GM19328 (cell line): ENCODE results near the gene ANO4.
"Not testable (repeated sequence)": the region's sequence is repeated elsewhere in the genome, so short reads cannot be mapped to it uniquely, and the experiment has no call there.

Experiments
- ATAC-seq: cut with Tn5 transposase; IDR thresholded peaks from one replicate; pipeline ENCODE4 v1.9.1; 2021; ENCODE audit warnings: mild to moderate bottlenecking, moderate library complexity; ENCODE audit not compliant: unreplicated experiment

ANO4 gene

GRCh38 chr12:101027200-101027599 lies 232.6 kb downstream of the ANO4 start:
- ATAC-seq, result no peak

GRCh38 chr12:101027816-101028215 lies 233.2 kb downstream of the ANO4 start:
- no peak for ATAC-seq

DNA sequence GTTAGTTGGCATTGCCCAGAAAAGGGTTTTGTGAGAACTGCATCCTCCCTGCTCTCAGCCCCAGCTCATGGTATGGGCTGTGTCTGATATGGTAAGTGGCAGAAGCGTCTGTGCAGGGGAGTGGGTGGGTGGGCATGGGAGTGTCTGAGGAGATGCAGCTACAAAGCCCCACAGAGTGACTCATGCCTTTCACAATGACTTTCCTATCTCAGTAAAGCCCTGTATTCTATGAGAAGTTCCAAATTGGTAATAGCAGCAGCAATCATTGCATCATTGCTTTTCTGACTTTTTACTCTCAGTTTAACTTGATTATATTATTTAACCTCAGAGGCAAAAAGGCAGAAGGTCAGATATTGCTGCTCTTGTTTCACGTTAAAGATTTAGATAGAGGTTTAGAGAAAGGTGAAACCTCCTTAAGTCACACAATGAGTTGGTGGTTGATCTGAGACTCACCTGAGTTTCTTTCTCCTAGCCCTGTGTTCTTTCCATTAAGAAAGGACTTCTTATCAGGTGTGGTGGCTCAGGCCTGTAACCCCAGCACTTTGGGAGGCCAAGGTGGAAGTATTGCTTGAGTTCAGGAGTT lies 243.8 kb downstream of the ANO4 start:
- no peak for ATAC-seq

DNA sequence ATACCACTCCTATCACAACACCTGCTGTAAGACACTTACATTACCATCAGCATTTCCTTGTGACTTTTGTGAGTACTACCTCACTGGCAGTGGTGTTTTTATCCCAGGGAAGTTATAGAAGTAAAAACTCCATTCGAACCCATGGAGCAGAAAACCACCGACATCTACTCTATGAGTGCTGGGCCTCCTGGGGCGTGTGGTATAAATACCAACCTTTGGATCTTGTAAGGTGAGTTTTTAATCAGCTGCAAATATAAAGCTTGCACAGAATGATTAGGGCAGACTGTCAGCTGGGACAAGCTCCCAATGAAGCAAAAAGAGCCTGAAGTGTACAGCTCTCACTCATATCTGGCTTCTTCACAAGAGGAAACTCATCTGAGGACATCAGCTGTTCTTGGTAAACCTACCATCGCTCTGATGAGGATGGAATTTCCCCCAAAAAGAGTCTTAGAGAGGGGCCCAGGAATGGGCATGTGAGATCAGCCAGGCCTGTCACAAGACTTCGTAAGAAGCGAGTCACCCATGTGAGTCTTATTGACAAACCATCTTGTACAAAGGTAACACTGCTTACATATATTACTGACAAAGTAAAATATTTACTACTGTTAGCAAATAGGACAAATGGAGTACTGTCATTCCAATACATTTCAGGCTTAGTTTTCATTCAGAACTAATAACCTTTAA lies 245.4 kb downstream of the ANO4 start:
- no peak for ATAC-seq

GRCh38 chr12:101040936-101041335 lies 246.4 kb downstream of the ANO4 start:
- no peak for ATAC-seq

GRCh38 chr12:101042211-101042610 lies 247.6 kb downstream of the ANO4 start:
- ATAC-seq, result no peak

DNA sequence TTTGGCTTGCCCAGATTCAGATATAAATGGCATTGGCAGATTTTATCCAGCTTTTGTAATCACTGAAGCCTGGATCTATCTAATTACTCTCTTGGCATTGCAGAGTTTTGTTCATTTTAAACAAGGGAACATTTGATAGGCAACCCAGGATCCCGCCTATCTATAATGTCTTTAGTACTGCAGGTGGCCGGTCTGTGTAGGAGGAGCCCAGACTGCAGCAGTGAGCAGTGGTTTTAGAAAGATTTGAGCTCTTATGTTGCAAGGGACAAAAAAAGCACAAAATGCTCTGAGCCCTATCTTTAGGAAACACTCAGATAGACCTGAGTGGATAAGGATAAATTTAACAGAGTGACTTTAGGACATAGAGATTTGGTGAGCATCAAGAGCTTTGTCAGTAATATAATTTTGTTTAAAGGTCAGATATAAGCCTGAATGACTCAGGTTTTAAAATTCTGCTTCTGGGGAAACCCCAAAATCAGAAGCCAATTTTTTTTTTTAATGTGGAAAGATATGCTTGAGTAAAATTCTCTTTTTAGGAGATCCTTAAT lies 250.0 kb downstream of the ANO4 start:
- no peak for ATAC-seq

GRCh38 chr12:101045486-101046464 lies 251.2 kb downstream of the ANO4 start:
- ATAC-seq, result no peak

DNA sequence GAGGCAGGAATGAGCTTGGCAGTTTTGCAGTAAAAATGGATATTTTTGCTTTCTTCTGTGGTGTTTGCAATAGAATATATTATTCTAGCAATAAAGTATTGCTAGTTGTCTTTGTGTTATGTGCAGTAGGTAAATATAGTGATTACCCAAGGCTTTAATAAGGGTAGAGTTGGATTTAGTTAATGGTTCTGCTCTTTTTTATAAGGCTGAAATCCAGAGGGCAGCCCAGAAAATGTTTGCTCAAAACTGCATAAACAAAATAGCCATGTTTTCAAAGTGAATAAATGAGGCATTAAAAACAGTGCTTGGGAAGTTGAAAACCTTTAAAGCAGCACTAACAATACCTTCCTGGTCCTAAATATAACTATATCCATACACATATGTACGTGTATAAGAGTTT lies 253.1 kb downstream of the ANO4 start:
- no peak for ATAC-seq

DNA sequence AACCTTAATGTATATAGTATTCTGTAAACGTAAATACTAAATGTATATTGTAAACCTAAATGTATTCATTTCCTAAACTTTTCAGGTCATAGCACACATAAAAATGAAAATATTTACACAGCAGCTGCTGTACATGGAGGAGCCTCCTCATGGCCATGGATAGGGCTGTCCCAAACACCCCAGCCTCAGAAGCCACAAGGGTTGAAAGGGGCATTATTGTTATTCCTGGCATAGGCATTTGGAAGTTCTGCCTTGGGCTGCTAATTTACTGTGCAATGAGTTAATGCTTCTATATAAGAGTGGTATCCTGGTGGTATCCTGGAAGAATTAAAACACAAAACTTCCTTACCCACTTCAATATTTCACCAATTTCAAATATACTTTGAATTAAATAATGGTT lies 256.1 kb downstream of the ANO4 start:
- no peak for ATAC-seq

DNA sequence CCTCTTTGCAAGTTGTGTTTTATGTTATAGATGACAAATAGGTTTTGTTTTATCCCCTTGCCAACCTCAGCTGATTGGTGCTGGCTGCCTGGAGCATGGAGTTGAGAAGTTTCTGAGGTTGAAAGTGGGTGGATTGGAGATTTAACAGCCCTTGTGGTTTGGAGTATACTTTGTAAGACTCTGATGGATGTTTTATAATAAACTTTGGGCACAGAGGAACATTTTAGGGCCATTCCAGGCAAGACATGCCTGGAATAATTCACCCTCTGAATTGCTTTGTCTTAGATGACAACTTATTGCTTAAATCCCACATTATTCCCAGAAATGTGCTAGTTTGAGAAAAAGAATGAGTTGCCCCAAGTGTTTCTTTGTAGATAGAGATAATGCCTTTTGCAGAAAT lies 256.6 kb downstream of the ANO4 start:
- ATAC-seq, result no peak

GRCh38 chr12:101051901-101052550 lies 257.4 kb downstream of the ANO4 start:
- no peak for ATAC-seq

DNA sequence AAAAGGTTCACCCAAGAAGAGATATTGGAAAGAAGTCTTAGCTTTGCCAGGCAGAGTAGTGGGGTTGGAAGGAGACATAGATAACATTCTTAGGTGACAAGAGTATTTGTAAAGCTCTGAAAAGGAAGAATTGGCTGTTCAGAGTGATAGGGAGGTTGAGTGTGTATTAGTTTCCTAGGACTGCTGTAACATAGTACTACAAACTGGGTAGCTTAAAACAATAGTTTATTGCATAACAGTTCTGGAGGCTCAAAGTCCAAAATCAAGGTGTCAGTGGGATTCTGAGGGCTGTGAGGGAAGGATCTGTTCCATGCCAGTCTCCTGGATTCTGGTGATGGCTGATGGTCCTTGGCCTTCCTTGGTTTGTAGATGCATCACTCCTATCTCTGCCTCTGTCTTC lies 258.6 kb downstream of the ANO4 start:
- no peak for ATAC-seq

DNA sequence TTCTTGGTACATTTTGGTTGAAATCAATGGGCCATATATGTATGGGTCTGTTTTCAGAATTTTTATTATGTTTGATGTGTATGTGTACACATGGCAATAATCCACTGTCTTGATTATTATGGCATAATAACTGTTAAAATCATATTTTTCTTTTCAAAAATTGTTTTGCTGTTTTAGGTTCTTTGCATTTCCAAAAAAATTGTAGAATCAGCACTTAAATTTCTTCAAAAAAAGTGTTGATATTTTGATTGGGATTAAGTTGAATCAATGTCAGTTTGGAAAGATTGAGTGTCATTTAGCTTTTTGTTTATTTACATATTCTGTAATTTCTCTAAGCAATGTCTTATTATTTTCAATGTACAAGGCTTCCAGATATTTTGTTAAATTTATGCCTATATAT lies 261.4 kb downstream of the ANO4 start:
- ATAC-seq, result no peak

DNA sequence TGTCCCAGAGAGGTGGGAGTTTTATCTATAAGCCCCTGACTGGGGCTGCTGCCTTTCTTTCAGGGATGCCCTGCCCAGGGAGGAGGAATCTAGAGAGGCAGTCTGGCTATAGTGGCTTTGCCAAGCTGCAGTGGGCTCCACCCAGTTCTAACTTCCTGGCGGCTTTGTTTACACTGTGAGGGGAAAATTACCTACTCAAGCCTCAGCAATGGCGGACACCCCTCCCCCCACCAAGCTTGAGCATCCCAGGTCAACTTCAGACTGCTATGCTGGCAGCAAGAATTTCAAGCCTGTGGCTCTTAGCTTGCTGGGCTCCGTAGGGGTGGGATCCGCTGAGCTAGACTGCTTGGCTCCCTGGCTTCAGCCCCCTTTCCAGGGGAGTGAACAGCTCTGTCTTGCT lies 267.9 kb downstream of the ANO4 start:
- not testable (repeated sequence) for ATAC-seq

DNA sequence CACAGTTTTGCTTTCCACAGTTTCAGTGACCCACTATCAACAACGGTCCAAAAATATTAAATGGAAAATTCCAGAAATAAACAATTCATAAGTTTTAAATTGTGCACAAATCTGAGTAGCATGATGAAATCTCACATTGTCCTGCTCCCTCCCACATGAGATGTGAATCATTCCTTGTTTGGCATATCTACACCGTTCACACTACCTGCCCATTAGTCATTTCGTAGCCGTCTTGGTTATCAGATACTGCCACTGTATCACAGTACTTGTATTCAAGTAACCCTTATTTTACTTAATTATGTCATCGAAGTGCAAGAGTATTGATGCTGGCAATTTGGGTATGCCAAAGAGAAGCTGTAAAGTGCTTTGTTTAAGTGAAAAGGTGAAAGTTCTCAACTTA lies 270.1 kb downstream of the ANO4 start:
- no peak for ATAC-seq

- ATAC-seq, result no peak
Measured at GRCh38 chr12:101066489-101066888, 271.9 kb downstream of the ANO4 start.

DNA sequence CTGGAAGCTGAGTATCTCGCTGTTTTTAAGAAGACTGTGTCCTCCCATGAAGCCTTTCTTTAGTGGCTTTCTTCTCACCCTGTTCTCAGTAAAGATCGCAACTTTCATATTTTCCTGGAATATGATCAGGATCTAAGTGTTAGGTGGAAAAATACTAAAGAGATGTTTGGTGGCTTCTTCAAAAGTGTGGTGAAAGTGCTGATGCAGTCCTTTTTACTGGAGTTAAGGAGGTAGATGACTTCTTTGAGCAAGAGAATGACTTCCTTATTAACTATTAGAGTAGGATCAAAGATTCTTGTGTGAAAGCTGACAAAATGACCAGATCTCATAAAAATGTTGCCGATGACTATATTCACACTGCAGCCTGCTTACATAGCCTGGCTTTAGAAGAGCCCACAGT lies 273.8 kb downstream of the ANO4 start:
- ATAC-seq, result no peak

DNA sequence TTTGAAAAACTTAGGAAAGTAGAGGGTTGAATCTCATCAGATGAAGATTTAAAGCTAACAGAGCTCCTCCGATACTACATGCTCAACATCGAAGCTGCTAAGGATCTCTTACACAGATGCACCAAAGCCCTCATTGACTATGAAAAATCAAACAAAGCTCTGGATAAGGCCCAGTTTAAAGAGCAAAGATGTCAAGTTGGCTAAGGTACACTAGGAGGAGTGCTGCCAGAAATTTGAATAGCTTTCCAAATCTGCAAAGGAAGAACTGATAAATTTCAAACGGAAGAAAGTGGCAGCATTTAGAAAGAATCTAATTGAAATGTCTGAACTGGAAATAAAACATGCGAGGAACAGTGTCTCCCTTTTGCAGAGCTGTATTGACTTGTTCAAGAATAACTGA lies 274.3 kb downstream of the ANO4 start:
- no peak for ATAC-seq

- no peak for ATAC-seq
Measured at GRCh38 chr12:101074940-101075680, 280.5 kb downstream of the ANO4 start.
